K562 (cell line): ENCODE results near the gene MARCHF7. TPM values are rescaled to one million over a fixed set of nuclear protein-coding genes. Genes with fewer than 3 reads are reported as not detected.
A peak's percentile ranks its signal among the peaks of the same experiment; 100 is the strongest.

Experiments used
- ARID1B ChIP-seq: fragments of 450-650 bp; IDR thresholded peaks from 2 replicates; pipeline ENCODE4 v1.6.1; 2016; ENCODE audit warnings: antibody characterized with exemption, mild to moderate bottlenecking, inconsistent platforms
- ATF1 ChIP-seq, 2 experiments: fragments of 450-650 bp in 1 of 2; IDR thresholded peaks; 2 replicates each; pipeline ENCODE4 v1.6.1; 2016; ENCODE audit warnings: missing compliant biosample characterization in 1 of 2, missing genetic modification characterization in 1 of 2
- CUX1 ChIP-seq: fragments of 200-800 bp; sonication (Bioruptor generic); IDR thresholded peaks from 2 replicates; pipeline ENCODE4 v1.6.1; 2016; ENCODE audit warnings: missing genetic modification characterization, missing compliant biosample characterization
- MYBL2 ChIP-seq, 2 experiments: fragments of 450-650 bp in 1 of 2; sonication (generic) in 1 of 2; formaldehyde crosslinking in 1 of 2; IDR thresholded peaks; 2 replicates each; pipeline versions ENCODE4 v1.6.1 to v1.8.1; 2017 to 2022; ENCODE audit warnings: borderline replicate concordance in 1 of 2, inconsistent platforms in 1 of 2, low read depth in 1 of 2, mild to moderate bottlenecking in 1 of 2, missing genetic modification reagents in 1 of 2, moderate library complexity in 1 of 2
- NR4A1 ChIP-seq, 2 experiments: fragments of 250-450 bp in 1 of 2; fragments of 450-650 bp in 1 of 2; sonication (Bioruptor Pico) in 1 of 2; IDR thresholded peaks; 2 replicates each; pipeline versions ENCODE4 v1.4.0 to v1.6.1; 2016 to 2020; ENCODE audit warnings: mild to moderate bottlenecking in 2 of 2, missing compliant biosample characterization in 1 of 2, missing genetic modification characterization in 1 of 2, moderate library complexity in 1 of 2
- POLR2G ChIP-seq: fragments of 200-400 bp; formaldehyde crosslinking; IDR thresholded peaks from 2 replicates; pipeline ENCODE4 v1.6.1; 2017; ENCODE audit warnings: low read depth, mild to moderate bottlenecking, antibody characterized with exemption, low read length, moderate library complexity
- SMAD2 ChIP-seq: fragments of 150-350 bp; IDR thresholded peaks from 2 replicates; pipeline ENCODE4 v1.6.1; 2014; ENCODE audit warnings: low read depth, mild to moderate bottlenecking, low read length
- TBL1XR1 ChIP-seq, 2 experiments: IDR thresholded peaks; 2 replicates each; pipeline ENCODE4 v1.6.1; 2012; ENCODE audit warnings: improper control_type of control experiment in 2 of 2, low read length in 2 of 2, mild to moderate bottlenecking in 1 of 2
- ZNF407 ChIP-seq: fragments of 450-650 bp; IDR thresholded peaks from 2 replicates; pipeline ENCODE4 v1.6.1; 2016; ENCODE audit warnings: low read depth
- polyA plus RNA-seq, 8 experiments: library from polyadenylated mRNA; depleted of rRNA in 4 of 8; stranded (reverse) in 5 of 8; unstranded in 3 of 8; fragments of >200 nt; fragmentation: Nextera tagmentation in 2 of 8; fragmentation: Illumina TruSeq in 1 of 8; extraction: Ambion mirVana in 2 of 8; extraction: Trizol in 1 of 8; gene quantifications; 2 replicates each; pipeline versions ENCODE4 v1.2.1 to v1.2.3, GENCODE V29; 2011 to 2014; ENCODE audit warnings: inconsistent platforms in 1 of 8, missing spikeins in 1 of 8
- total RNA-seq, 7 experiments: library from RNA; depleted of rRNA in 6 of 7; stranded (reverse); fragments of >200 nt in 6 of 7; fragmentation: Illumina TruSeq in 2 of 7; extraction: Trizol in 2 of 7; gene quantifications; 2 replicates each; pipeline versions ENCODE4 v1.2.1 to v1.2.3, GENCODE V29; 2011 to 2021; ENCODE audit warnings: low replicate concordance in 1 of 7

MARCHF7 gene
- total and polyA plus RNA-seq, 9 of the 15 experiments (the other 6 are each of a cell fraction or from before 2014, with no cell fraction given) = 58.2 to 137 (median 86.7) TPM

- TF ChIP-seq CUX1 = no peak
- TF ChIP-seq ATF1 (CRISPR knock-in tag; IDR thresholded peaks at IDR 0.05) = no peak
- TF ChIP-seq ATF1 (tag; IDR thresholded peaks at IDR 0.05) = no peak
- no peak for TF ChIP-seq ZNF407
- TF ChIP-seq ARID1B = no peak
- no peak for TF ChIP-seq MYBL2 (IDR thresholded peaks at IDR 0.05; ENCODE audit: low read depth)
- TF ChIP-seq MYBL2 (CRISPR knock-in tag; IDR thresholded peaks at IDR 0.05; ENCODE audit: borderline replicate concordance) = no peak
- TF ChIP-seq NR4A1 (CRISPR knock-in tag; IDR thresholded peaks at IDR 0.05) = no peak
- no peak for TF ChIP-seq NR4A1 (tag; IDR thresholded peaks at IDR 0.05)
- no peak for TF ChIP-seq TBL1XR1 (IDR thresholded peaks at IDR 0.05; ENCODE audit: low read length in 2 of 2)
- peak; percentile 64 for TF ChIP-seq POLR2G
- no peak for TF ChIP-seq SMAD2
- TF ChIP-seq, all 486 proteins: peak for 3
These were observed 25.6 kb downstream of the MARCHF7 start (continued) for GRCh38 chr2:159737917-159738296.
